HepG2 (cell line): Measurements from ENCODE around the gene TIMM44. TPM values are rescaled to one million over a fixed set of nuclear protein-coding genes. Genes with fewer than 3 reads are reported as not detected.

Experiments
- CBFB ChIP-seq: sonication (generic); formaldehyde crosslinking; IDR thresholded peaks from 2 replicates; pipeline ENCODE4 v1.4.0; 2020; ENCODE audit warnings: missing genetic modification reagents
- GABPB1 ChIP-seq: IDR thresholded peaks from 2 replicates; pipeline ENCODE4 v1.6.1; 2016; ENCODE audit warnings: mild to moderate bottlenecking, missing genetic modification reagents, moderate library complexity, missing compliant biosample characterization
- GTF2F1 ChIP-seq: fragments of 150-350 bp; IDR thresholded peaks from 2 replicates; pipeline ENCODE4 v1.6.1; 2014; ENCODE audit warnings: low read length
- JUND ChIP-seq: sonication (generic); formaldehyde crosslinking; IDR thresholded peaks from 2 replicates; pipeline ENCODE4 v1.8.0; 2022; ENCODE audit warnings: mild to moderate bottlenecking, missing genetic modification reagents
- MAFF ChIP-seq: IDR thresholded peaks from 2 replicates; pipeline ENCODE4 v1.6.1; 2011; ENCODE audit warnings: low read depth, low read length, improper control_type of control experiment
- MTA3 ChIP-seq: sonication (generic); formaldehyde crosslinking; IDR thresholded peaks from 2 replicates; pipeline ENCODE4 v1.4.0; 2020; ENCODE audit warnings: missing genetic modification reagents
- RFX1 ChIP-seq: fragments of 450-650 bp; IDR thresholded peaks from 2 replicates; pipeline ENCODE4 v1.6.1; 2017
- RNF2 ChIP-seq: fragments of 450-650 bp; conservative IDR thresholded peaks from 2 replicates; pipeline ENCODE4 v1.6.1; 2016; ENCODE audit warnings: low read depth
- THAP9 ChIP-seq: sonication (generic); formaldehyde crosslinking; IDR thresholded peaks from 2 replicates; pipeline ENCODE4; 2020; ENCODE audit warnings: missing genetic modification reagents, mild to moderate bottlenecking, borderline replicate concordance
- WIZ ChIP-seq: sonication (generic); formaldehyde crosslinking; IDR thresholded peaks from 2 replicates; pipeline ENCODE4 v1.5.1; 2020; ENCODE audit warnings: mild to moderate bottlenecking, missing genetic modification reagents
- ZBTB34 ChIP-seq: sonication (generic); formaldehyde crosslinking; IDR thresholded peaks from 2 replicates; pipeline ENCODE4 v1.8.0; 2022; ENCODE audit warnings: mild to moderate bottlenecking, missing genetic modification reagents
- ZFYVE20 ChIP-seq: sonication (generic); formaldehyde crosslinking; IDR thresholded peaks from 2 replicates; pipeline ENCODE4 v1.8.0; 2023; ENCODE audit warnings: low read depth, mild to moderate bottlenecking, moderate library complexity, missing genetic modification reagents, borderline replicate concordance
- ZKSCAN5 ChIP-seq: sonication (generic); formaldehyde crosslinking; IDR thresholded peaks from 2 replicates; pipeline ENCODE4 v1.5.1; 2020; ENCODE audit warnings: mild to moderate bottlenecking, missing genetic modification reagents
- ZNF350 ChIP-seq: sonication (generic); formaldehyde crosslinking; IDR thresholded peaks from 2 replicates; pipeline ENCODE4 v1.4.0; 2020; ENCODE audit warnings: mild to moderate bottlenecking, low read depth, missing genetic modification reagents, borderline replicate concordance
- ZNF441 ChIP-seq: sonication (generic); formaldehyde crosslinking; IDR thresholded peaks from 2 replicates; pipeline ENCODE4 v1.7.0; 2021; ENCODE audit warnings: missing genetic modification reagents, borderline replicate concordance
- ZNF451 ChIP-seq: sonication (generic); formaldehyde crosslinking; IDR thresholded peaks from 2 replicates; pipeline ENCODE4 v1.5.0; 2020; ENCODE audit warnings: mild to moderate bottlenecking, missing genetic modification reagents
- ZNF564 ChIP-seq: sonication (generic); formaldehyde crosslinking; IDR thresholded peaks from 2 replicates; pipeline ENCODE4 v1.8.1; 2023; ENCODE audit warnings: mild to moderate bottlenecking, missing genetic modification reagents
- ZNF746 ChIP-seq: sonication (generic); formaldehyde crosslinking; IDR thresholded peaks from 2 replicates; pipeline ENCODE4 v1.8.0; 2022; ENCODE audit warnings: mild to moderate bottlenecking, missing genetic modification reagents
- ZSCAN9 ChIP-seq: IDR thresholded peaks from 2 replicates; pipeline ENCODE4 v1.6.1; 2016; ENCODE audit warnings: borderline replicate concordance
- polyA plus RNA-seq, 8 experiments: library from polyadenylated mRNA; depleted of rRNA in 3 of 8; stranded (reverse) in 7 of 8; unstranded in 1 of 8; fragments of >200 nt; fragmentation: Illumina TruSeq in 4 of 8; extraction: Trizol in 4 of 8; gene quantifications; 2 replicates each; pipeline versions ENCODE4 v1.2.1 to v1.2.3, GENCODE V29; 2011 to 2016; ENCODE audit warnings: low read depth in 4 of 8, missing spikeins in 1 of 8, mixed read lengths in 1 of 8; ENCODE audit not compliant: insufficient read depth in 1 of 8
- total RNA-seq, 5 experiments: library from RNA; depleted of rRNA; stranded (reverse); fragments of >200 nt; fragmentation: Illumina TruSeq; extraction: Trizol; gene quantifications; 2 replicates each; pipeline ENCODE4 v1.2.3, GENCODE V29; 2016; ENCODE audit warnings: low read depth in 1 of 5
- TF ChIP-seq, protein P1 (sequence below): sonication (generic); formaldehyde crosslinking; IDR thresholded peaks from 2 replicates; pipeline ENCODE4 v1.5.0; 2020; ENCODE audit warnings: mild to moderate bottlenecking, missing genetic modification reagents
- TF ChIP-seq, protein P2 (sequence below): sonication (generic); formaldehyde crosslinking; IDR thresholded peaks from 2 replicates; pipeline ENCODE4 v1.5.0; 2020; ENCODE audit warnings: mild to moderate bottlenecking, missing genetic modification reagents

Gene TIMM44
- total and polyA plus RNA-seq, 2 of the 13 experiments (the other 11 are each of a cell fraction or from before 2014, with no cell fraction given): 42.9 to 72.6 TPM

DNA sequence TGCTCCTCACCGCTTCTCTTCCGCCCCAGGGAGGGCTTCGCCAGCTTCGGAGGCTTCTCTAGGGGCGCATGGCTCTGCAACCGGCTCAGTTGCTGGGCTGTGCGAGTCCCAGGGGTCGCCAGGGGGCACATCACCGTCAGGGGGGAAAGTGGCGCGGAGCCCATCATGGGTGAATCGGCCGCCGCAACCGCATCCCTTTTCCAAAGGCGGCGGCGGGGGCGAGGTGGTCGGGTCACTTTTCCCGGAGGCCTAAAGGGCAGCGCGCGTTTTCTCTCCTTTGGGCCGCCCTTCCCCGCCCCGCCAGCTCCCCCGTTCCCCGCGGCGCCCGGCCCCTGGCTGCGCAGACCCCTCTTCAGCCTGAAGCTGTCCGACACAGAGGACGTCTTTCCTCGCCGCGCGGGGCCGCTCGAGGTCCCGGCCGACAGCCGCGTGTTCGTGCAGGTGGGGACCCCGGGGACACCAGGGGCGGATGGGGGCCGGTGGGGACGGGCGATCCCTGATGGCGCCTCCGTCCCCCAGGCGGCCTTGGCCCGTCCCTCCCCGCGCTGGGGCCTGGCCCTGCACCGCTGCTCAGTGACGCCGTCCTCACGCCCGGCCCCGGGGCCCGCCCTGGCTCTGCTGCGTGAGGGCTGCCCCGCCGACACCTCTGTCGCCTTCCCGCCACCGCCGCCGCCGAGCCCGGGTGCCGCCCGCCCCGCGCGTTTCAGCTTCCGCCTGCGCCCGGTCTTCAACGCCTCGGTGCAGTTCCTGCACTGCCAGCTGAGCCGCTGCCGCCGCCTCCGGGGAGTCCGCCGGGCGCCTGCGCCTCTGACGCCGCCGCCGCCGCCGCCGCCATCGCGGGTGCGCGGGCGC, 27.1 kb downstream of the TIMM44 start (continued):
- TF ChIP-seq THAP9: 0 out of 2 replicates have a peak, but pooled peaks have one; percentile 30
- TF ChIP-seq ZNF451 (CRISPR knock-in tag): peak; percentile 56; the same call in 1 of the 2 replicates
- TF ChIP-seq ZNF350 (CRISPR knock-in tag): no peak
- TF ChIP-seq WIZ (CRISPR knock-in tag): no peak
- no peak for TF ChIP-seq RFX1
- peak; percentile 51; the same call in 1 of the 2 replicates for TF ChIP-seq GABPB1 (CRISPR knock-in tag)
- no peak for TF ChIP-seq GTF2F1
- TF ChIP-seq ZSCAN9: no peak
- TF ChIP-seq, protein P1, sequence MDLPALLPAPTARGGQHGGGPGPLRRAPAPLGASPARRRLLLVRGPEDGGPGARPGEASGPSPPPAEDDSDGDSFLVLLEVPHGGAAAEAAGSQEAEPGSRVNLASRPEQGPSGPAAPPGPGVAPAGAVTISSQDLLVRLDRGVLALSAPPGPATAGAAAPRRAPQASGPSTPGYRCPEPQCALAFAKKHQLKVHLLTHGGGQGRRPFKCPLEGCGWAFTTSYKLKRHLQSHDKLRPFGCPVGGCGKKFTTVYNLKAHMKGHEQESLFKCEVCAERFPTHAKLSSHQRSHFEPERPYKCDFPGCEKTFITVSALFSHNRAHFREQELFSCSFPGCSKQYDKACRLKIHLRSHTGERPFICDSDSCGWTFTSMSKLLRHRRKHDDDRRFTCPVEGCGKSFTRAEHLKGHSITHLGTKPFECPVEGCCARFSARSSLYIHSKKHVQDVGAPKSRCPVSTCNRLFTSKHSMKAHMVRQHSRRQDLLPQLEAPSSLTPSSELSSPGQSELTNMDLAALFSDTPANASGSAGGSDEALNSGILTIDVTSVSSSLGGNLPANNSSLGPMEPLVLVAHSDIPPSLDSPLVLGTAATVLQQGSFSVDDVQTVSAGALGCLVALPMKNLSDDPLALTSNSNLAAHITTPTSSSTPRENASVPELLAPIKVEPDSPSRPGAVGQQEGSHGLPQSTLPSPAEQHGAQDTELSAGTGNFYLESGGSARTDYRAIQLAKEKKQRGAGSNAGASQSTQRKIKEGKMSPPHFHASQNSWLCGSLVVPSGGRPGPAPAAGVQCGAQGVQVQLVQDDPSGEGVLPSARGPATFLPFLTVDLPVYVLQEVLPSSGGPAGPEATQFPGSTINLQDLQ (CRISPR knock-in tag): 0 out of 2 replicates have a peak, but pooled peaks have one; percentile 62
- TF ChIP-seq ZFYVE20 (CRISPR knock-in tag): no peak
- no peak for TF ChIP-seq ZBTB34 (CRISPR knock-in tag)
- no peak for TF ChIP-seq CBFB (CRISPR knock-in tag)
- TF ChIP-seq ZNF746: no peak
- TF ChIP-seq JUND (CRISPR knock-in tag): no peak
- TF ChIP-seq MAFF: no peak
- no peak for TF ChIP-seq MTA3 (CRISPR knock-in tag)
- peak; percentile 73; the same call in 1 of the 2 replicates for TF ChIP-seq RNF2
- peak; percentile 73; the same call in 1 of the 2 replicates for TF ChIP-seq ZNF441
- no peak for TF ChIP-seq ZKSCAN5 (CRISPR knock-in tag)
- TF ChIP-seq ZNF564 (CRISPR knock-in tag): no peak; the same call in 1 of the 2 replicates
- TF ChIP-seq, protein P2, sequence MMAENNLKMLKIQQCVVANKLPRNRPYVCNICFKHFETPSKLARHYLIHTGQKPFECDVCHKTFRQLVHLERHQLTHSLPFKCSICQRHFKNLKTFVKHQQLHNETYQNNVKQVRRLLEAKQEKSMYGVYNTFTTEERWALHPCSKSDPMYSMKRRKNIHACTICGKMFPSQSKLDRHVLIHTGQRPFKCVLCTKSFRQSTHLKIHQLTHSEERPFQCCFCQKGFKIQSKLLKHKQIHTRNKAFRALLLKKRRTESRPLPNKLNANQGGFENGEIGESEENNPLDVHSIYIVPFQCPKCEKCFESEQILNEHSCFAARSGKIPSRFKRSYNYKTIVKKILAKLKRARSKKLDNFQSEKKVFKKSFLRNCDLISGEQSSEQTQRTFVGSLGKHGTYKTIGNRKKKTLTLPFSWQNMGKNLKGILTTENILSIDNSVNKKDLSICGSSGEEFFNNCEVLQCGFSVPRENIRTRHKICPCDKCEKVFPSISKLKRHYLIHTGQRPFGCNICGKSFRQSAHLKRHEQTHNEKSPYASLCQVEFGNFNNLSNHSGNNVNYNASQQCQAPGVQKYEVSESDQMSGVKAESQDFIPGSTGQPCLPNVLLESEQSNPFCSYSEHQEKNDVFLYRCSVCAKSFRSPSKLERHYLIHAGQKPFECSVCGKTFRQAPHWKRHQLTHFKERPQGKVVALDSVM (CRISPR knock-in tag): no peak
